HepG2 (cell line): ENCODE measurements around the gene ABCD2. TPM values are rescaled to one million over a fixed set of nuclear protein-coding genes. Genes with fewer than 3 reads are reported as not detected.

Experiments
- ATAC-seq: fragments of 200-7000 bp; cut with Tn5 transposase; 3 replicates; pipeline ENCODE4 v1.9.1; 2020; ENCODE audit warnings: mild to moderate bottlenecking, moderate library complexity
- BruUV-seq: library from RNA; stranded (reverse); fragments of 400-500 nt; replicated peaks from 2 replicates; lab custom pipeline; 2021; lab: Mats Ljungman, UMichigan
- CTCF ChIA-PET: fragments of 300-600 bp; formaldehyde crosslinking; extraction: SDS; loops from one replicate; lab custom pipeline; 2021; ENCODE audit warnings: low total read pairs, inconsistent platforms, low intra/inter-chr PET ratio; lab: Yijun Ruan, JAX
- POLR2A ChIA-PET: fragments of 350-600 bp; sonication (Branson Sonifier 250); formaldehyde crosslinking; loops from one replicate; lab custom pipeline; 2020; ENCODE audit warnings: antibody characterized with exemption, inconsistent platforms; lab: Yijun Ruan, JAX
- DNase-seq: peaks from one replicate; pipeline ENCODE4 v3.0.0-alpha.2; 2015; ENCODE audit warnings: low spot score
- FAIRE-seq: peaks from 3 replicates; lab custom pipeline; 2011; peaks lifted over from hg19 to GRCh38; lab: Jason Lieb, UNC
- H2AFZ ChIP-seq: one replicate; pipeline ENCODE4 v1.6.1; 2011; ENCODE audit warnings: low read length, inconsistent platforms
- H3K27ac ChIP-seq: fragments of 300-600 bp; 3 replicates; pipeline ENCODE4 v1.8.0; 2011; ENCODE audit warnings: mixed run types, mild to moderate bottlenecking, mixed read lengths, low read length, inconsistent platforms; ENCODE audit not compliant: insufficient read depth; ENCODE audit errors: extremely low read length
- H3K27me3 ChIP-seq, 2 experiments: fragments of 200-600 bp in 1 of 2; 2 replicates in 1 of 2; 3 replicates in 1 of 2; pipeline versions ENCODE4 v1.6.0 to v1.8.0; 2011; ENCODE audit warnings: low read length in 2 of 2, mild to moderate bottlenecking in 2 of 2, moderate library complexity in 2 of 2, inconsistent platforms in 1 of 2; ENCODE audit not compliant: insufficient read depth in 2 of 2, control insufficient read depth in 1 of 2
- H3K36me3 ChIP-seq, 2 experiments: fragments of 200-600 bp in 1 of 2; replicated peaks in 1 of 2; 2 replicates in 1 of 2; 3 replicates in 1 of 2; pipeline versions ENCODE4 v1.5.1 to v1.8.0; 2011; ENCODE audit warnings: low read length in 2 of 2, inconsistent platforms in 1 of 2; ENCODE audit not compliant: insufficient read depth in 2 of 2, control insufficient read depth in 1 of 2
- H3K4me1 ChIP-seq: 2 replicates; pipeline ENCODE4 v1.5.1; 2012; ENCODE audit warnings: low read length, inconsistent platforms; ENCODE audit not compliant: insufficient read depth
- H3K4me2 ChIP-seq: 2 replicates; pipeline ENCODE4 v1.6.0; 2011; ENCODE audit warnings: low read depth, low read length, inconsistent platforms
- H3K4me3 ChIP-seq, 3 experiments: fragments of 200-600 bp in 1 of 3; sonication (generic), shearing (Covaris generic) in 1 of 3; replicated peaks in 1 of 3; 2 replicates each; pipeline ENCODE4 v1.5.1; 2011 to 2016; ENCODE audit warnings: low read length in 3 of 3, inconsistent platforms in 2 of 3, low read depth in 2 of 3, mild to moderate bottlenecking in 2 of 3, control low read depth in 1 of 3, mixed read lengths in 1 of 3; ENCODE audit not compliant: insufficient read depth in 1 of 3
- H3K79me2 ChIP-seq: one replicate; pipeline ENCODE4 v1.6.1; 2011; ENCODE audit warnings: low read length, inconsistent platforms; ENCODE audit not compliant: insufficient read depth
- H3K9ac ChIP-seq: 2 replicates; pipeline ENCODE4 v1.6.0; 2011; ENCODE audit warnings: mild to moderate bottlenecking, low read depth, low read length, inconsistent platforms; ENCODE audit not compliant: insufficient read depth
- H3K9me3 ChIP-seq: 2 replicates; pipeline ENCODE4 v1.5.1; 2012; ENCODE audit warnings: mild to moderate bottlenecking, low read length
- H4K20me1 ChIP-seq: 2 replicates; pipeline ENCODE4 v1.6.0; 2011; ENCODE audit warnings: inconsistent platforms, mild to moderate bottlenecking, low read length, moderate library complexity; ENCODE audit not compliant: insufficient read depth
- CEBPB ChIP-seq: IDR thresholded peaks from 2 replicates; pipeline ENCODE4 v1.6.1; 2011; ENCODE audit warnings: low read depth, low read length, improper control_type of control experiment, borderline replicate concordance
- CEBPG ChIP-seq: IDR thresholded peaks from 2 replicates; pipeline ENCODE4 v1.6.1; 2016
- ELF1 ChIP-seq: sonication (generic); formaldehyde crosslinking; IDR thresholded peaks from 2 replicates; pipeline ENCODE4 v1.4.0; 2020; ENCODE audit warnings: missing genetic modification reagents
- HNF4A ChIP-seq: sonication (generic); formaldehyde crosslinking; IDR thresholded peaks from 2 replicates; pipeline ENCODE4 v1.4.0; 2020; ENCODE audit warnings: missing genetic modification reagents
- NKX3-1 ChIP-seq: sonication (generic); formaldehyde crosslinking; IDR thresholded peaks from 2 replicates; pipeline ENCODE4 v1.5.0; 2020; ENCODE audit warnings: missing genetic modification reagents
- RARG ChIP-seq: sonication (generic); formaldehyde crosslinking; IDR thresholded peaks from 2 replicates; pipeline ENCODE4 v1.4.0; 2020; ENCODE audit warnings: low read depth, mild to moderate bottlenecking, missing genetic modification reagents
- SALL2 ChIP-seq: sonication (generic); formaldehyde crosslinking; IDR thresholded peaks from 2 replicates; pipeline ENCODE4 v1.8.1; 2023; ENCODE audit warnings: mild to moderate bottlenecking, missing genetic modification reagents, inconsistent platforms
- SUZ12 ChIP-seq: fragments of 150-350 bp; IDR thresholded peaks from 2 replicates; pipeline ENCODE4 v1.6.1; 2014; ENCODE audit warnings: low read depth, low read length
- ZKSCAN1 ChIP-seq: fragments of 150-350 bp; IDR thresholded peaks from 2 replicates; pipeline ENCODE4 v1.6.1; 2014; ENCODE audit warnings: low read length
- ZNF101 ChIP-seq: sonication (generic); formaldehyde crosslinking; IDR thresholded peaks from 2 replicates; pipeline ENCODE4 v1.4.0; 2020; ENCODE audit warnings: mild to moderate bottlenecking, low read depth, missing genetic modification reagents, borderline replicate concordance
- ZNF207 ChIP-seq: fragments of 450-650 bp; IDR thresholded peaks from 2 replicates; pipeline ENCODE4 v1.6.1; 2016; ENCODE audit warnings: antibody characterized with exemption, borderline replicate concordance
- ZNF3 ChIP-seq: IDR thresholded peaks from 2 replicates; pipeline ENCODE4 v1.7.0; 2017; ENCODE audit warnings: inconsistent platforms
- ZNF7 ChIP-seq: IDR thresholded peaks from 2 replicates; pipeline ENCODE4 v1.6.1; 2016; ENCODE audit warnings: missing biosample characterization, missing genetic modification reagents
- ZSCAN12 ChIP-seq: sonication (generic); formaldehyde crosslinking; IDR thresholded peaks from 2 replicates; pipeline ENCODE4 v1.9.0; 2021; ENCODE audit warnings: mild to moderate bottlenecking, missing genetic modification reagents
- WGBS: methylation state at CpG from one replicate; pipeline ENCODE4 v1.1.6; 2017; ENCODE audit warnings: low lambda C conversion rate; 5-methylcytosine and 5-hydroxymethylcytosine counted together
- in situ Hi-C: cut with HindIII; loops from 2 replicates; pipeline ENCODE4 v1.10.0; 2017; ENCODE audit warnings: low pct_unique_long_range_greater_than_20kb; ENCODE audit not compliant: extremely low pct_ligation_motif_present
- intact Hi-C: fragments of 100-400 bp; cut with micrococcal nuclease; formaldehyde crosslinking; loops from one replicate; pipeline ENCODE4 v1.10.0; 2022; ENCODE audit not compliant: unreplicated experiment
- polyA plus RNA-seq, 8 experiments: library from polyadenylated mRNA; depleted of rRNA in 3 of 8; stranded (reverse) in 7 of 8; unstranded in 1 of 8; fragments of >200 nt; fragmentation: Illumina TruSeq in 4 of 8; extraction: Trizol in 4 of 8; gene quantifications; 2 replicates each; pipeline versions ENCODE4 v1.2.1 to v1.2.3, GENCODE V29; 2011 to 2016; ENCODE audit warnings: low read depth in 4 of 8, missing spikeins in 1 of 8, mixed read lengths in 1 of 8; ENCODE audit not compliant: insufficient read depth in 1 of 8
- total RNA-seq, 5 experiments: library from RNA; depleted of rRNA; stranded (reverse); fragments of >200 nt; fragmentation: Illumina TruSeq; extraction: Trizol; gene quantifications; 2 replicates each; pipeline ENCODE4 v1.2.3, GENCODE V29; 2016; ENCODE audit warnings: low read depth in 1 of 5
- TF ChIP-seq, protein P1 (sequence below): IDR thresholded peaks from 2 replicates; pipeline ENCODE4 v1.6.1; 2012; ENCODE audit warnings: low read depth, low read length, improper control_type of control experiment
- TF ChIP-seq, protein P2 (sequence below): sonication (generic); formaldehyde crosslinking; conservative IDR thresholded peaks from 2 replicates; pipeline ENCODE4 v1.8.1; 2023; ENCODE audit warnings: missing genetic modification reagents

Gene ABCD2
- total and polyA plus RNA-seq, 2 of the 13 experiments (the other 11 are each of a cell fraction or from before 2014, with no cell fraction given) = not detected

DNA sequence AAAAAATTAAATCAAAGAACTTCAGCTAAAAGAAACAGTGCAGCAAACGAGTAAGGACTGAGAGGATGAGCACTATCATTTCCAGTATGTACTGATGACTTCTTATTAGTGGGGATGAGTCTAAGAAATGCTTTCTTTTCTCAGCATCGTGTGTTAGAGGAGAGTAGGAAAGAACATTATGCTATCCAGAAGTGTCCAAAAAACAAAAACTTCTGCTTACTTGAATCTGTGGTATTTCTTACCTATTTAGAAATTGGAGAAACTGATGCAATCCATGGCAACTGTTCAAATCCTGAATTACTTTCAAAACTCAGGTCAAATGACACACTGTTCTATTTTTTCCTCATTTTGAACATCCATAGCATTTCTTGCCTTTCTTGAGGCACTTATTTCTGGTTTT is 23.7 kb downstream of the ABCD2 start:
- DNase-seq = no peak
- Histone ChIP-seq H3K4me2 (no peak overlapping the region), H4K20me1 (no peaks in the 10 kb centered on the region), H3K79me2 (no peaks in the 10 kb centered on the region), H2AFZ (no peak overlapping the region), H3K4me1 (peaks cover 12% of the 10 kb centered on the region), H3K9ac (no peak overlapping the region), H3K4me3 (no peak overlapping the region), H3K27ac (no peak overlapping the region), H3K36me3 (no peaks in the 10 kb centered on the region), H3K27me3 (no peaks in the 10 kb centered on the region), H3K9me3 (no peaks in the 10 kb centered on the region)
- BruUV-seq = no TSS peak
- intact Hi-C loops (no loop called here), in situ Hi-C loops (loop anchor here (25.0 kb wide), 1 partner anchor 516 kb away; the partner anchor contains the start of gene SLC2A13)
- POLR2A ChIA-PET = no interaction called here
- CTCF ChIA-PET = no interaction called here
- WGBS = 8% methylated on average over 2 of the region's 2 CpGs
- TF ChIP-seq ZSCAN12 (CRISPR knock-in tag) (no peak), HNF4A (no peak), ZNF101 (no peak), NKX3-1 (CRISPR knock-in tag) (no peak), ZNF7 (CRISPR knock-in tag) (no peak), SALL2 (CRISPR knock-in tag) (no peak), SUZ12 (no peak)
- ATAC-seq = no peak
- no peak for FAIRE-seq

DNA sequence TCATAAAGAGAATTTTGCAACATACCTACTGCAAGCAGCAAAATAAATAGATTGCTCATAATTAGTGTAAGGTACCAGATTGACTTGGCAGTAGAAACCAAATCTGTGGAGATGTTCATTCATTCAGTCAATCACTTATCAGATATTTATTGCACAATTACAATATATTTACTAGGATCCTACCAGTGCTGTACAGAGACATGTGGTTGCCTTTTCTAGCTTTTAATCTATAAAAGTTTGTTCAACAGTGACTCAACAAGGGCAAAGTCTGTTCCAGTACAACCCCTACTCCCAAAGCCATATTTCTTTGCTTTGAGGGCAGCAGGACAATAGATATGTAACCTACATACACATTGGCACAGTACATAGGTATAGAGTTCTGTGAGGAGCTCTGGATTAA is 27.3 kb downstream of the ABCD2 start:
- H3K27ac ChIP-seq = no peak overlapping the region
- H3K79me2 ChIP-seq = no peaks in the 10 kb centered on the region
- no peak overlapping the region for H3K9ac ChIP-seq
- no peak overlapping the region for H2AFZ ChIP-seq
- H4K20me1 ChIP-seq = no peaks in the 10 kb centered on the region
- peaks cover 12% of the 10 kb centered on the region for H3K4me1 ChIP-seq
- no peak overlapping the region for H3K4me3 ChIP-seq
- H3K36me3 ChIP-seq = no peaks in the 10 kb centered on the region
- no peak overlapping the region for H3K4me2 ChIP-seq
- no peaks in the 10 kb centered on the region for H3K9me3 ChIP-seq
- ATAC-seq (peak; percentile 97), DNase-seq (peak; percentile 57), FAIRE-seq (no peak)
- no peaks in the 10 kb centered on the region for H3K27me3 ChIP-seq
- in situ Hi-C loops = loop anchor here (25.0 kb wide), 1 partner anchor 520 kb away; the partner anchor contains the start of gene SLC2A13
- ChIA-PET POLR2A (no interaction called here), CTCF (no interaction called here)
- intact Hi-C loops = no loop called here
- BruUV-seq = no TSS peak
- TF ChIP-seq, protein P1, sequence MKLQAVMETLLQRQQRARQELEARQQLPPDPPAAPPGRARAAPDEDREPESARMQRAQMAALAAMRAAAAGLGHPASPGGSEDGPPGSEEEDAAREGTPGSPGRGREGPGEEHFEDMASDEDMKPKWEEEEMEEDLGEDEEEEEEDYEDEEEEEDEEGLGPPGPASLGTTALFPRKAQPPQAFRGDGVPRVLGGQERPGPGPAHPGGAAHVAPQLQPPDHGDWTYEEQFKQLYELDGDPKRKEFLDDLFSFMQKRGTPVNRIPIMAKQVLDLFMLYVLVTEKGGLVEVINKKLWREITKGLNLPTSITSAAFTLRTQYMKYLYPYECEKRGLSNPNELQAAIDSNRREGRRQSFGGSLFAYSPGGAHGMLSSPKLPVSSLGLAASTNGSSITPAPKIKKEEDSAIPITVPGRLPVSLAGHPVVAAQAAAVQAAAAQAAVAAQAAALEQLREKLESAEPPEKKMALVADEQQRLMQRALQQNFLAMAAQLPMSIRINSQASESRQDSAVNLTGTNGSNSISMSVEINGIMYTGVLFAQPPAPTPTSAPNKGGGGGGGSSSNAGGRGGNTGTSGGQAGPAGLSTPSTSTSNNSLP = peak; percentile 76
- TF ChIP-seq, protein P2, sequence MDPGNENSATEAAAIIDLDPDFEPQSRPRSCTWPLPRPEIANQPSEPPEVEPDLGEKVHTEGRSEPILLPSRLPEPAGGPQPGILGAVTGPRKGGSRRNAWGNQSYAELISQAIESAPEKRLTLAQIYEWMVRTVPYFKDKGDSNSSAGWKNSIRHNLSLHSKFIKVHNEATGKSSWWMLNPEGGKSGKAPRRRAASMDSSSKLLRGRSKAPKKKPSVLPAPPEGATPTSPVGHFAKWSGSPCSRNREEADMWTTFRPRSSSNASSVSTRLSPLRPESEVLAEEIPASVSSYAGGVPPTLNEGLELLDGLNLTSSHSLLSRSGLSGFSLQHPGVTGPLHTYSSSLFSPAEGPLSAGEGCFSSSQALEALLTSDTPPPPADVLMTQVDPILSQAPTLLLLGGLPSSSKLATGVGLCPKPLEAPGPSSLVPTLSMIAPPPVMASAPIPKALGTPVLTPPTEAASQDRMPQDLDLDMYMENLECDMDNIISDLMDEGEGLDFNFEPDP = no peak
- TF ChIP-seq CEBPG (CRISPR knock-in tag) (peak; percentile 32; the same call in 1 of the 2 replicates), ZKSCAN1 (no peak), ELF1 (no peak), HNF4A (0 out of 2 replicates have a peak, but pooled peaks have one; percentile 30), ZNF207 (no peak), ZNF3 (CRISPR knock-in tag) (peak; percentile 80; the same call in 1 of the 2 replicates), RARG (CRISPR knock-in tag) (no peak), CEBPB (peak; percentile 75; the same call in 1 of the 2 replicates)
